CD4-positive, alpha-beta T cell treated with Interleukin-10 for 1 hour (primary cell): ENCODE measurements around the gene PCA3.
"Not testable (repeated sequence)": the region's sequence is repeated elsewhere in the genome, so short reads cannot be mapped to it uniquely, and the experiment has no call there.

ENCODE experiments used
- DNase-seq: peaks from one replicate; pipeline ENCODE4 v3.0.0-alpha.2; 2020

The PCA3 gene

DNA sequence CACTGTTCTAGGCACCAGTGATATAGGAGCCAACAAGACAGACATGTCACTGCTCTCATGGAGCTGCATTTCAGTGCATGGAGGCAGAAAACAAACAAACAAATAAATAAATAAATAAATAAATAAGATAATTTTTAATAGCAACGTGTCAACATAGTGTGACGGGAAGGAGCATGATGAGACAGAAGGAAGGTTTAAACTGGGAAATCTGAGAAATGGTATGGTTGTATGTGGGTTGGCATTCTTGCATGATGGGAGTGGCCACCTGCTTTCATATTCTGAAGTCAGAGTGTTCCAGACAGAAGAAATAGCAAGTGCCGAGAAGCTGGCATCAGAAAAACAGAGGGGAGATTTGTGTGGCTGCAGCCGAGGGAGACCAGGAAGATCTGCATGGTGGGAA, at the start of gene PCA3:
TSS of gene PCA3 (plus strand) at position 301 of the 400 bp plus-strand sequence.
- DNase-seq, result no peak

DNA sequence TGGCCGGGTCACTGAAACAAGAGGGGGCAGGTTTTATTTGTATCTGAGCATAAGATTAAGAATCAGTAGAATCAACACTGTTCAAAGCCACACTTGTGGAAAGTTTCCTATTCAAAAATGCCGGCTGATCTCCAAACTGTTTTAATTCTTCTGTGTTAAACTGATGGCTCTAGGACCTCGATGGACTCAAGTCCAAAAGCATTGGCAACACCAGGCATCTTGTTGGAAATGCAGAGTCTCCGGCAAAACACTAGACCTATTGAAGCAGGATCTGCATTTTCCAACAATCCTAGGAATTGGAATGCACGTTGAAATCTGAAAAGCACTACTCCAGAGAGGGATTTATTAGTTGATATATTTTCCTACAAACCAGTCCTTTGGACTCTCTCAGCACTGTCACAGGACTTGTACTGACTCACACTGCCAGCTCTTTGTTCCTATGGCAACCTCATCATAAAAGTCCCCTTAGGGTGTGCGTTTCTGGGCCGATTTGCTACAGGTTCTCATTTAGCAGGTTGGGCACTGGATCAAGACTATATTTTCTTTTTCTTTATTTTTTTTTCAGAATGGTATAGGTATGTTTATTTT, 48.1 kb upstream of the PCA3 start:
- no peak for DNase-seq

DNA sequence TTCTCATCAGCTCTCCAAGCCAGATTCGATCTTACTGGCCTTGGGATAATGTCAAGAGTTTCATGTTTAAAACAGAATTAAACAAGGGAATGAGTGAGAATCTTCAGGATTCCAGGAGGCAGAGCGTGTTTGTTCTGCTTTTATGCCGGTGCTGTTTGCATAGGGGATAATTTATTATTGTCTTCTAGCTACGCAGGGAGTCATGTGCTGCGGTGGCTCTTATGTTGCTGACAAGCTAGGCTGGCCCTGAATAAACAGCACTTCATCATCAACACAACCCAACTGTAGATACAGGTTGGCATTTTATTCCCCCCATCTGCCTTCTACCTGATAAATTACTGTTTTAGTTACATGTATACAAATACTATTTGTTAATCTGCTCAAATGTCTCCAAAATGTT, 47.1 kb upstream of the PCA3 start:
- DNase-seq, result no peak

DNA sequence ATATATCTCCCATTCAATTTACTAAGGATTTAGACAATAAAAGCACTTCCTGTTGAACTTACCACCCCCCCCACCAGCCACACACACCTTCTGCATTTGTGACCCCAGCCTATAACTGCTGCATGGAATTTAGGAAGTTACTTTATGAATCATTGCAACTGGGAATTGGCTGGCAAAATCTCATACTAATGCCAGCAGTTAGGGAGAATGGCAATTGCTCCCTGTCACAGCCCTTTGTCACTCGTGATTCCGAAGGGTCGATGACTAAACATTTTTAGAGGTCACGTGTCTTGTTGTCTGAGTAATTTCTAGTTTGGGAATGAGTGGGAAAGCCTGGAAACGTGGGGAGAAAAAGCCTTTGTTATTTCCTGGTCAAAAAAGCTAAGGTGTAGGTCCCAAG, 46.6 kb upstream of the PCA3 start:
- no peak for DNase-seq

DNA sequence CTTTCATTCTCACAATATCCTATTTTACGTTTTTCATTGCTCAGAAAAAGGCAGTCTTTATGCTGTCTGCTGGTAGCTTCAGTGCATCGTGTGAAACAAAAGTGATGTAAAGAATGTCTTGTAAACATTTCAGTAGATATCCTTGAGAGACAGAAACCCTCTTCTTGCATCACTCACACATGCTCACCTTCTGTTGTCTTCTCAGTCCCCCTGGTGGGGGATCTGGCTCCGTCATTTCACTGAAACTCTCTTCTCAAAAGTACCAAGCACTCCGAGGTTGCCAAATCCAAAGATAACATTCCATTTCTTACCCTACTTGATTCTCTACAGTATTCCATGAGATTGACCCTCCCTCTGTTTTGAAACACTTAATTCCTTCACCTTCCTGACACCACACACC, 46.1 kb upstream of the PCA3 start:
- no peak for DNase-seq

DNA sequence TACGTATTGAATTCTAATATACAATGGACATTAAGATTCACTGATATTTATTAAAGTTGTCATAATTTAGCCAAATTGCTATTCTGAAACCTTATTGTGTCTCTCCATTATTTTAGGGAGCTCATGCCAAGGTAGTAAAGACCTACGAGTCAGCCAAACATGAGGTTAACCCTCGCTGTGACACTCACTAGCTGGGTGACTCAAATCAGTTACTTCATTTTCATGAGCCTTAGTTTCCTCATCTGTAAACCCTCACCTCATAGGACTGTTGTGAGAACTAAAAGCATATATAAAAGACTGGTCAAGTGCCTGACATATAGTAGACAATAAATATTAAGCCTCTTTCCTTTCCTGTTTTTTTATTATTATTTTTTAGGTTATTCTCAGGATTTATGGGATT, 44.0 kb upstream of the PCA3 start:
- DNase-seq, result no peak

DNA sequence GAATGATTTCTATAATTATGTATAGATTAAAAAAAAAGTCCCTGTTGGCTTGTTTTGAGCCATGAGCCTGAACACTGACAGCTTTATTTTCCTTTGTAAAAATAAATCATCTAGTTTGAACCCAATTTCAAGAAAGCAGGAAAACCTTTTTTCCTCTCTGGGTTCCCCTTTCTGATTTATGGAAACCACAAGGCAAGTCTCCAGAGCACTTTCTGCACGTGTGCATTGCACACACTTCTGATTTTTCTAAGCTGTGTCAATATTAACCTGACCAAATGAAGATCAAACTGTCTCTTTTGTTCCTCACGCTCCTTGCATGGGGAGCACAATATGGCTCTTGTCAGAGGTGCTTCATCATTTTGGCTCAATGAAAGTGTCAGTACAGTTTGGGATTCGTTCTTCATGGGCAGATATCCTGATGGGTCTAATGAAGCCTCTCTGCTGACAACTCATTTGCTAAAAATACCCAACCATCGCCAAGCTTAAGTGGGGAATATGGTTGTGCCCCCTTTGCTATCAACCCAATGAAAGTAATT, 39.2 kb upstream of the PCA3 start:
- DNase-seq, result no peak

DNA sequence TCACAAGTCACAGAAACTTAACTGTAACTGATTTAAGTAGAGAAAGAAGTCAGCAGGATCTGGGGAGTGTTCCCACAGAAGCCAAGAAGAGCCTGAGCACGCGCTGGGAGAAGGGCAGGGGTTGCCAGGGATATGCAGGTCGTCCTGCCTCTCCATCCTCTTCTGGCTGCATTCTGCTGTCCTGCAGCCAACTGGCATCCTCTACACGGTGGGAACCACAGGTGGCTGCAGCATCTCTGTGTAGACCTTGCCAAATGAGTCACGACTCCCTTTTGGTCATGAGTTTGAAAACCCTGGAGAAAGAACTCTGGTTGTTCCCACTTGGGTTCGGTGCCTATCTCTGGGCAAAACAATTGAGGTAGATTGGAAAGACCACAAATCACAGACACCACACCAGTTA, 38.4 kb upstream of the PCA3 start:
- no peak for DNase-seq

DNA sequence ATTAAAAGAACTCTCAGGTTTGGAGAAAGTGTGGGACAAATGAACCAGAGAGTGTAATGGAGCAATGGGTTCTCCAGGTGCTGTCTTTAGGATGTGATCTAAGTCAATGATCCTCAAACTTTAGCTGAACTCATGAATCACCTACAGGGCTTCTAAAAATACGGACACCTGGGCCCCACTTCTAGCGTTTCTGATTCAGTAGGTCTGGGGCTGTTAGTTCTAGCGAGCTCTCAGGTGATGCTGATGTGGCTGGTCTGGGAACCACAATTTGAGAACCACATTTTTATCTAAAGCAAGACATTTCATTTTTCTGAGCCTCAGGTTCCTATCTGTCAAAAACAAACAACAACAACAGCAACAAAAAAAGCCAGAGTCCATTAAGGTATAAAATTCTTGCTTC, 35.1 kb upstream of the PCA3 start:
- DNase-seq, result no peak

DNA sequence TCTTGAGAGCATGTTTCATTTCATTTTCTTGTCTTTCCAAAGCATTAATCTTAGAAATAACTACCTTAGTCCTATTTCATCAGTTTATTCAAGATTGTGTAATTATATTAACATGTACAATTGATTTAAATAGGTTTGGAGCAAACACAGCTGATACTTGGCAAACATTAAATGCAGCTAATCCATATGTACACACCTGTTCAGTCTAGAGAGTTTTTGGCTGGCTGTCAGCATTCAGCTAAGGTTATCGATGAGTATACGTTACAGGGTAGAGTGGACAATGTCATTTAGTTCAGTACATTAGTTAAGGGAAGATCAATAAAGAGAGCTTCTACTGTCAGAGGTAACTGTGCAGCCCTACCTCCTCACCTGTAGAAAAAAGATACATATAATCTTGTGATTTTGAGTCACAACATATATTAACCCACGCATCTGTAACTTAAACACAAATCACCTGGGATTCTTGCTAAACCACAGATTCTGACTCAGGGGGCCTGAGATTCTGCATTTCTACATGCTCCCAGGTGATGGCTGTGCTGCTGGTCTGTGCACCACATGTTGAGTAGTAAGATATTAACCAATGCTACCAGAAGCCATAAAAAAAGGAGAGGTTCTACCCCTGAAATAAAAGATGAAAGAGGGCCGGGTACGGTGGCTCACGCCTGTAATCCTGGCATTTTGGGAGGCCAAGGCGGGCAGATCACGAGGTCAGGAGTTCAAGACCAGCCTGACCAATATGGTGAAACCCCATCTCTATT, 34.1 kb upstream of the PCA3 start:
- DNase-seq, result no peak

DNA sequence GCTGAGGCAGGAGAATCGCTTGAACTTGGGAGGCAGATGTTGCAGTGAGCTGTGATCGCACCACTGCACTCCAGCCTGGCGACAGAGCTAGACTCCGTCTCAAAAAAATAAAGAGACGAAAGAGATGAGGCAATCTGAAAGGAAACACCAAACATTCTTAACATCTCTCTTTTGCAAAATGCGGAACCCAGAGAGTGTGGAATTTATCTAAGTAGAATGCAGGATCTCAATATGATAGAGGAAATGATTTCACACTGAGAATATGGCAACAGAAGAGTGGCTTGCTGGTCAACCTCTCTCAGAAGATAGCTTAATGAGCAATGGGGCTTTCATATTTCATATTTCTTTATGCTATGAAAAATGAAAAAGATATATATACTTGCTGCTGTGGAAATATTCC, 33.4 kb upstream of the PCA3 start:
- no peak for DNase-seq

DNA sequence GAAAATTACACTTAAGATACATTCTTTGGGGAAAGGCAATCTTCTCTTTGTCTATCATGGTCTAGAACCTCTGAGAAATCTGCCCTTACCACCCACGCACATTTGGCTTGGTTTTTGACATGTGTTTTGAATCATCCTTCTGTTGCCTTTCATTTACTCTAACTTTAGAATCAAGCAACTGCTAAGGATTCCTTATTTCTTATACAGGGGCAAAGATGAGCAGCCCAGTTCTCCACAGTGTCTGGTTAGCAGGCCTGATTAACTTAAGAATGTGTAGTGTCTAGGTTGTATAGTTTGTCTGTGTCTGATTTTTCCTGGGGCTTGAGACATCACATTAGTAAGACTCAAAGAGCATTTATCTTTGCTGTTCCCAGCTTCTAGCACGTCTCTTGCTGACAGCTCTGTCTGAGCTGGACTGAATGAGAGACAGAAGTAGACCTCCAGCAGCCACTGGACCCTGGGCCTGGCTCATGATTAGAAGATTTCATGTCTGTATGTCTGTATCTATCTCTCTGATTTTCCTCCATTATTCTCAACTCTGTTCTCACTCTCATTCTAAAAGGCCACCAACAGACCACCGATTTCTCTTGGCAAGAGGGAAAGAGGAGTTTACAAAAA, 31.8 kb upstream of the PCA3 start:
- DNase-seq, result no peak

DNA sequence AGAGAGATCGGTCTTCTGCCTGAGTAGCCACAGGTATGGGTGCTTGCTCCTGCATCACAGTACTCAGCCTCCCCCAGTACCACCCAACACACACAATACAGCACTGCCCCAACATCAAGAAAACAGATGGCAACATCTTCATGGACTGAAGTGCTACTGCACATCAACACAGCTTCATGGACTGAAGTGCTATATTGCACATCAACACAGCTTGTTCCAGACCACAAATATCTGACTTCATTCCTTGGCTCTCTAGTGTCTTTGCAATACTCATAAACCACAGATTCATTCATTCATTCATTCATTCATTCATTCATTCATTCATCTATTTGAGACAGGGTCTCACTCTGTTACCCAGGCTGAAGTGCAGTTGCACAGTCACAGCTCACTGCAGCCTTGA, 31.1 kb upstream of the PCA3 start:
- DNase-seq, result no peak

DNA sequence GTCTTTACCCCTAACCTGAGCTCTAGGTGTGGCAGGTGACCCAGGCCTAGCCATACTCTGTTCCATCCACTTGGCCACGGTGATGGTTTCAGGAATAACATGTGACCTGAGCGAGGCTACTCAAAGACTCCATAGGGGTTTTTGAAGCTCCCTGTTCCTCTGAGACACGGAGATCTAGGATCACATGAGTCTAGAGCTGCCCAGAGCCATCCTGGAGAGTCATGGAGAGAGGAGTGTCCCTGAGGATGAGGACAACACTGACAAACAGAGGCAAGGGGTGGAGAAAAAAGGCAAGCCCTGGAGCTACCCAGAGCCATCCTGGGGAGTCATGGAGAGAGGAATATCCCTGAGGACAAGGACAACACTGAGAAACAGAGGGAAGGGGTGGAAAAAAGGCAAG, 29.5 kb upstream of the PCA3 start:
- DNase-seq, result no peak

DNA sequence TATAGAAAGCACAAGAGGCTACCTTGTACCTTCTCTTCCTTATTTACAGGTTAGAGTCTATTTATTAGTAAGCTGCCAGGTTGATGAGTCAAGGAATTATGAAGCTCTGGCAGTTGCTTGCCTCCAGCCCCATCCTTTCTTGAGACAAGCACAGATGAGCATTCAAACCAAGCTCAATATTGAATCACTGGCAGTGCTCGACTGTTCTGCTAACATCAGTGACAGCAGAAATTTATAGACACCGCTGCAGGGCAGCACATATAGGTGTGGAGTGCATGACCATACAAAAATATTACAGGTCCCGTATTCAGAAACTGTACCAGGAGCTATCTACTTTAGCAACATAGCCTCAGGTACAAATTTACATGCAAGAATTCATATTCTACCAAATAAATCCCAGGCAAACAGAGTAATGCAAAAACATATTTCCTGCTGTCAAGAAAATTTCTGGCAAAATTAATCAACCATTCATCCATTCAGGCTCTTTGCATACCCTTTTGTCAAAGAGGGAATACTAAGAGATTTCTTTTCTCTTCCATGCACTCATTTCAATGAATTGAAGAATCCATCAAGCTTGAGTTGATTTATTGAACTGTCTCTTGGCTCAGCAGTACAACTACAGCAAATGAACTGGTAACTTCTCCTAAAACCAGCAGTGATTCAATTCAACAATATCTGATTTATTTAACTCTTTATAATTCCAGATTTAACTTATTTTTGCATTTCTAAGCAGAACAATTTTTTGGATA, 26.9 kb upstream of the PCA3 start:
- DNase-seq, result no peak

DNA sequence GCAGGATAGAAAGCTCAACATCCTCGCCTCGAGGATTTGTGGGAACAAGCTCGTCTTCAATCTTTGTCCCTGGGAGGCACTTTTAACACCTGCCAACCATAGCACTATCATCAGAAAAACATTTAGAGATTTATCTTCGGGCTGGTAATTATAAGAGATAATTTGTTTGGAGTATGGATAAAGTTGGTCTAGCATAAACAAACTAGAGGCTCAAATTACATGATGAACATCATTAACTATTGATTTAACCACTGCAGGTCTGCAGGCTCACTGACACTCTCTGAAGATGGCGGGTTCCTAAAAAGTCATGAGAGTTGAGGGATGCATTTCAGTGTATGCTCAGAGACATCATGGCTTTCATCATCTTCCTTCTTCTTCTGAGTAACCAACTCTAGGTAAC, 25.8 kb upstream of the PCA3 start:
- no peak for DNase-seq

DNA sequence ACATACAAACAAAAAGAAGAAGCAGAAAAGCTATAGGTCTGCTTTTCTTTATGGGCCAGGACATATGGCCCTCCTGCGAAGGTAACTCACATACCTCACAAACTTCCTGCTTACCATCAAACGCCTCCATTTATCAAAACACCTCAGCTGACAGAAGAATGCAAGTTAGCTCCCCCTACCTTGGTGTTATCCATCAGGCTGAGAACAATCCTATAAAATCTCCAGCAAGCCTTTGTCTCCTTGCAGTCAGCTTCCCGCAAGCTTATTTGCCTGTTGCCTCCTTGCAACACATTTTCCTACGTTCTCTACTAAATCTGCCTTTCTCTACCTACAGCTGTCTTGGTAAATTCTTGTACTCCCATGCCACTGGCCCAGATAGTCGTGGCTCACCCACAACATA, 22.7 kb upstream of the PCA3 start:
- no peak for DNase-seq

DNA sequence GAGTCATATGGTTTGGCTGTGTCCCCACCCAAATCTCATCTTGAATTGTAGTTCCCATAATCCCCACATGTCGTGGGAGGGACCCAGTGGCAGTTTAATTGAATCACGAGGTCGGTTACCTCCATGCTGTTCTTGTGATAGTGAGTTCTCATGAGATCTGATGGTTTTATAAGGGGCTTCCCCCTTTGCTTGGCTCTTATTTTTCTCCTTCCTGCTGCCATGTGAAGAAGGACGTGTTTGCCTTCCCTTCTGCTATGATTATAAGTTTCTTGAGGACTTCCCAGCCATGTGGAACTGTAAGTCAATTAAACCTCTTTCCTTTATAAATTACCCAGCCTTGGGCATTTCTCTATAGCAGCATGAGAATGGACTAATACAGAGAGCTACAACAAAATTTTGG, 21.3 kb upstream of the PCA3 start:
- not testable (repeated sequence) for DNase-seq

DNA sequence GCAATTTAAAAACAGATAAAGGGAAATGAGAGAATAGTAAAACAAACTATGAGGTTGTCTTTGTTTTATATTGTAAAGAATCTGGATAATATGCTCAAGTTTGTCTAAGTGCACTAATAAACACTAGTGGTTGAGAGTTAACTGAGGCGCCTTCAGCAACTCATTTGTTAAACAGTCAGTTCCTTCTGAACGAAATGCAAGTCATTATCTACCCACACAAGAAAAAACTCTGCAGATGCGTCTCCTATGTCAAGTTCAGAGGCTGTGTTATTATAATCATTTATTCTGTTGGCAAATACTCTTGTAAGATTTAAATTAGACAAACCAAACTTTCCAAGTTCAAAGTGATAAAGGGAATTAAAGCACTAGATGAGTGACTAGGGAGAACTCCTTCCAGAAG, 20.3 kb upstream of the PCA3 start:
- no peak for DNase-seq

DNA sequence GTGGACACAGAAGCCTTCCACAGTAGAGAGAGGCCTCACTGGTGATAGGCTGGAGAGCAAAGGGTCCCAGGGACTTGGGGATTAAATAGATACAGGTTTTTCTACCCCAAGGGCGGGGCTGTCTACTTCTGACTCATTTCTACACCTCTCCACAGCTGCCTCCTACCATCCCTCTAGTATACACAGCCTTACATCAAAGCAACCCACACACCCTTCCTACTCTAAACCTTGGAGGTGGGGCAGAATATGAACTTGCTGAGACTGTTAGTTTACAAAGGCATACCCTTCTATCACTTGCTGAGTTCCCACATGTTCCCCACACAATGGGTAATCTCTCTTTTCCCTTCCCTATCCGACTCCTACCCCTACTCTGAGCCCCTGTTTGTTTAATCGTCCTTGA, 19.9 kb upstream of the PCA3 start:
- no peak for DNase-seq

DNA sequence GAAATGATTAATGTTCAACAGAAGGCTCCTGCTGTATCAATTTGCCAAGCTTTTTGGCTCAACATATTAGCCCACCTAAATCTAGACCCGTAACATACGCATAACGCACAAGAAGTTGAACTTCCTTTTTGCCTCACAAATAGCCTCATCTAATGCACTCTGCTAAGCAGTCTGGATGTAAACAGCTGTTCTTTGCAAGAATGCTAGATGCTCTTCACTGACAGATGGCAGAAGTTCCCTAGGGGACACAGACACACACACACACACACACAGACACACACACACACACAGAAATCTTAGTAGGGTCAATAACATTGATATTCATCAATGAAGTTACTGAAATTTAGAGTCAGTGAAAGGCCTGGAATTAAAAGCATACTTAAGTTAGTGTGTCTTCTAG, 13.2 kb upstream of the PCA3 start:
- no peak for DNase-seq

DNA sequence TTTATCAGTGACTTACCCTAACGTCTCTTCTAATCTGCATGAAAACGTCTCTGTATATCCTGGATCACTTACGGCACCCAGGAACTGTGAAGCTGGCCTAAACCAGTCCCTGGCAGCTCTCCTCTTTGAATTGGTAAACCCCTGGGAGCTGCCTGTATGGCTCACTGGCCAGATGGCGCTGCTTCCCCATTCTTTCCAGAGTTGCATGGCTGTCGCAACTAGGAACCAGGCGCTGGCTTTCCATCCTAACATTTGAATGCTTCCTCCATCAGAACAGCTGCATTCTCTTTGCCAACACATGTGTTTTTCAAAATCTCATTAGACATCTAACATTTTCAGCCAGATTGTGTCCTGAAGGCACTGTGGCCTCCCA, 8.0 kb upstream of the PCA3 start:
- DNase-seq, result no peak

DNA sequence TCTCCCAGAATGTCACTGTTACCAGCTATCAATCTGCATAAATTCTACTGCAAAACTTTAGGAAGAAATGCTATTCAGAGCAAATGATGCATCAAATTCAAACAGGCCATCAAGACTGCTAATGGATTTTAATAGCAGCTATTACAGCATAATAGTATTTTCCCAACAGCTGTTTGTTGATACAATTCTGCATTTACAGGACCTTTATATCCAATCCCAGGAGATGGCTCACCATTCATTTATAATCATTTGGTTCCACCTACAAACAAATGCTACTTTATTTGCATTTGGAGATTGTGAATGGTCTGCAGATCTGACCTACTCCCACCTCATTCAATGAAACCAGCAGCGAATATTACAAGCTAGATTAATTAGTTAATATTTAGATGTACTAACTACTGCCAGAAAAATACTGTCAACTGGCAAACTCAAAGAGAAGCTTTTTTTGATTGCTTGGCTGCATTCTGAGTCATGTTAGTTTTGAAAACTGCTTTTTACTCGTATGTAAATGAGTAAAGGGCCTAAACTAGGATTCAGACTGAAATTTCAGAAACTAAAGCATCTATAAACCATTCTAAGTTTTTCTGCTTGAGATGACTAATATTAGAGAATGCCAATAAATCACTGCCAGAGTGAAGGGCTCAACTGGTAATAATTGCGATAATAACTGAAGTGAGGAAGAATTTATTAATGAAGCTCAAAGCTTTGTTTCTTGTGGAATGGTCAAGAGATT, 7.1 kb upstream of the PCA3 start:
- DNase-seq, result no peak
